HG03097 (cell line): Measurements from ENCODE around the gene FAM217A.

Experiments
- ATAC-seq: cut with Tn5 transposase; IDR thresholded peaks from one replicate; pipeline ENCODE4 v1.9.1; 2021; ENCODE audit not compliant: unreplicated experiment, low FRiP score

FAM217A gene

GRCh38 chr6:4085332-4085700 lies 6.4 kb upstream of the FAM217A start:
- no peak for ATAC-seq

- no peak for ATAC-seq
Measured at GRCh38 chr6:4084444-4085331, 5.8 kb upstream of the FAM217A start.

GRCh38 chr6:4074478-4075235 lies 4.3 kb downstream of the FAM217A start:
- ATAC-seq: no peak

- no peak for ATAC-seq
Measured at GRCh38 chr6:4071330-4071729, 7.6 kb downstream of the FAM217A start.

DNA sequence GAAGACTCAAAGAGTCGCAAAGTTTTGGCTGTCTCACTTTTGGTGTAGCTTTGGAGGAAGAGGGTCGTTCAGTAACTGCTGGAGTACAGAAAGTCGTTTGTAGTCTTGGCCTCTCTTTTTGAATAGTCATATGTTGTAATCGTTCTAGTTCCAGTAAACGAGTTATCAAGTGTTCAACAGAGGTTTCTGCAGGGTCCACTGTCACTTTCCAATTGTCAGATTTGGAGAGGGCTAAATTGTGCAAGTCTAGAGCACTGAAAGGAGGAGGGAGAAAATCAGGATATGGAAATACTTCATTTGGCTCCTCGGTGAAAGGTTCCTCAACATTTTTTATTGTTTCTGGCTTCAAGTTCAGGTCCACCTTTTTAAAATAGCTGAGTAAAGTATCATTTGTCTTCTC lies 9.7 kb downstream of the FAM217A start:
- no peak for ATAC-seq

DNA sequence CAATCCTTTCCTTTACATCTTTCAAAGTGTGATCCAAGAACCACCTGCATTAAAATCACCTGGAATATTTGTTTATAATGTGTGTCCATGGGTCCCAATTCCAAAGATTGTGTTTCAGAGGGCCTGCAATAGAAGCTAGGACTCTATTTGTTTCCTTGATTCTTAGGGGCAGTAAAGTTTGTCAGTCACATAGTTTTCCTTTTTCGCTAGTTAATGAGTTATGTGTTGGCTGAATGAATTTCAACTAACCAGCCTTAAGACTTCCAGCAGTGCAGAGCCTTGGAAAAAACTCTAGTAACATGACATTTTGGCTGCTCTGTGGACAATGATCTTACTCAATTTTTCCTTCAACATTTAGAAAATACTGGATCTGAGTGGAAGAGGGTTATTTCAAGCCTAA lies 11.3 kb downstream of the FAM217A start:
- no peak for ATAC-seq

- ATAC-seq: no peak
Measured at GRCh38 chr6:4066029-4066755, 12.7 kb downstream of the FAM217A start.

DNA sequence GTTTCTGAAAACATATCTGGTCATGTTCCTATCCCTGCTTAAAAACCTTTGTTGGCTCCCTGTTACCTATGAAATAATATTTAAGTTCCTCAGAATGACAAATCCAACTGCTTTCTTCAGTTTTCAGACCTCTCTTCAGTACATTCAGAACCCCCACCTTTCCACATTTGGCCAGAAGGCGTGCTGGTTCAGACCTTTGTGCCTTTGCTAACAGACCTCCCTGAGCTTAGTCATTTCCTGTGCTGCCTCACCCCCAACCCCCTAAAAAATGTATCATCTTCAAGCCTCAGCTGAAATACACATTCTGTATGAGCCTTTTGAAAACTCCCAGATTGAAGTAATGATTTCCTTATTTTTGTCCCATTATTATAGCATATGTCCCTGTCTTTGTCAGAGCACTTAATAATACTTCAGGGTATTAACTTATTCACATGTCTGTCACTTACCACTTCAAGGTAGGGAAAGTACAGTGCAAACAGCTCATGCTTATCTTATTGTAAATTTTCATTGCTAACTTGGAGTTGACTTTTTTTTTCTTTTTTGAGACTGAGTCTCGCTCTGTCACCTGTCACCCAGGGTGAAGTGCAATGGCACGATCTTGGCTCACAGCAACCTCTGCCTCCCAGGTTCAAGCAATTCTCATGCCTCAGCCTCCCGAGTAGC lies 19.7 kb downstream of the FAM217A start:
- no peak for ATAC-seq

DNA sequence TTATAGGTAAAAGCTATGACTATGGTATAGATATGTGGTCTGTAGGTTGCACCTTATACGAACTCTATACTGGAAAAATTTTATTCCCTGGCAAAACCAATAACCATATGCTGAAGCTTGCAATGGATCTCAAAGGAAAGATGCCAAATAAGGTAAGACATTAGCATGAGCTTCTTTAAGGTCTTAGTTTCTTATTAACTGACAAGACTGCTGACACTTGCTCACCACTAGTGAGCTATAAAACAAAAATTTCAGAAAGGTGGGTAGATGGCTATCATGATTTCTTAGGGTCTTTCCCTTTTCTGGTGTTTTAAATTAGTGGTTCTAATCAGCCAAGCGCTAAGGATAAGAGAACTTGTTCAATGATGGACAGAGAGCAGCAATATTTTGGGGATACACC lies 21.9 kb downstream of the FAM217A start:
- ATAC-seq: no peak

GRCh38 chr6:4055420-4056041 lies 23.4 kb downstream of the FAM217A start:
- ATAC-seq: no peak

GRCh38 chr6:4049246-4049645 lies 29.7 kb downstream of the FAM217A start:
- no peak for ATAC-seq

DNA sequence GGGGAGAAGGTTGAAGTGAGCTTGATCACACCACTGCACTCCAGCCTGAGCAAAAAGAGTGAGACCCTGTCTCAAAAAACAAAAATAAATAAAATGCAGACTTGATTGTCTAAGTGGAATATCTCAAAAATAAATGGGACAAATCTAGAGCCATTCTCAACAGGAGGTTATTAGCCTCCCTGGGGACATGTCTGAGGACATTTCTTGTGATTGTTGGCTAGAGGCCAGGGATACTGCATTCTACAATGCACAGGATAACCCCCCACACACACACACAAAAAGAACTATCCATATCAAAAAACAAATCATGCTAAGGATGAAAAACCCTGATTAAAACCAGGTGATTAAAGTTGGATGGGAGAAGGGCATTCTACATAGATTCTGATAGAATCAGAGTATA lies 37.5 kb downstream of the FAM217A start:
- no peak for ATAC-seq

GRCh38 chr6:4039348-4039747 lies 39.6 kb downstream of the FAM217A start:
- ATAC-seq: no peak

GRCh38 chr6:4036581-4036980 lies 42.4 kb downstream of the FAM217A start:
- no peak for ATAC-seq

- ATAC-seq: no peak
Measured at GRCh38 chr6:4032475-4032874, 46.5 kb downstream of the FAM217A start.

GRCh38 chr6:4031442-4031841 lies 47.5 kb downstream of the FAM217A start:
- ATAC-seq: no peak

DNA sequence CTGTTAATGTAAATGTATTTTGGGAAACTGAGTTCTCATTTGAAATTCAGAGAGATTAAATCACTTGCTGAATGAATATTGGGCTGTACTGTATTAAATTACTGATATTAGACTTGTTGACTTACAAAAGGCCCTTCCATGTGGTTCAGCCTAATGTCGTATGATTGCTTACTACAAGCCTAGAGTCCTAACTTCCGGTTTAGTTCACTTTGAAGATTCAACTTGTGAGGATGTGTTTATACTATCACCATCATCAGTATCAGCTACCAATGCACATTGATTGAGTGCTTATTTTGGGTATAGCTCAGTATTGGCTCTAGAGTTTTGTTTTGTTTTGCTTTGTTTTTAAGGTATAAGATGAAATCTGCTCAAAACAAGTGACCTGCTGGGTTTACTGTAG lies 48.3 kb downstream of the FAM217A start:
- no peak for ATAC-seq

DNA sequence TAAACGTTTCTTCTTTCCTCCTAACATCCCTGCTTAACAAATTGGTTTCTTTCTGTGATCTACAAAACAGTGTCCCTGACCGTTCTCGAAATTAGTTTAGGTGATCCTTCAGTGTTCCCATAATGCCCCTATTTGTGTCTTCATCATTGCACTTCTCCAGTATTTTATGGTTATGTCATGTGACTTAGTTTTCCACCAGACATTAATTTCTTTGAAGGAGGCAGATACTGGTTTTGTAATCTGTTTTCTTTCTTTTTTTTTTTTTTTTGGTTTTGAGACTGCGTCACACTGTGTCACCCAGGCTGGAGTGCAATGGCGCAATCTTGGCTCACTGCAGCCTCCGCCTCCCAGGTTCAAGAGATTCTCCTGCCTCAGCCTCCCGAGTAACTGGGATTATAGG lies 49.2 kb downstream of the FAM217A start:
- no peak for ATAC-seq

DNA sequence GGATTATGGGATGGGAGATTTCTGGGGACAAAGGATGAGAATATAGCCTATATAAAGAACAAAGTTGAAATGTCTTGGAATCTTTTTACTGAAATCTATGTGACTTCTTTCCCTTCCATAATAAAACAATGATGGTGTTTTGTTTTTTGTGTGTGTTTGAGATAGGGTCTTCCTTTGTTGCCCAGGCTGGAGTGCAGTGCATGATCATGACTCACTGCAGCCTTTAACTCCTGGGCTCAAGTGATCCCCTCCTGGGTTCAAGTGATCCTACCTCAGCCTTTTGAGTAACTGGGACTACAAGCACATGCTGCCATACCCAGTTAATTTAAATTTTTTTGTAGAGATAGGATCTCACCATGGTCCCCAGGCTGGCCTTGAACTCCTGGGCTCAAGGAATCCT lies 50.9 kb downstream of the FAM217A start:
- ATAC-seq: no peak

GRCh38 chr6:4025681-4026080 lies 53.3 kb downstream of the FAM217A start:
- no peak for ATAC-seq
